Central memory CD8-positive, alpha-beta T cell (primary cell): ENCODE results near the gene STK24.
A peak's percentile ranks its signal among the peaks of the same experiment; 100 is the strongest.

Experiments used
- ATAC-seq: fragments of 150-1000 bp; cut with Tn5 transposase; replicated peaks from 2 replicates; pipeline ENCODE4 v1.10.0; 2022; ENCODE audit warnings: mild to moderate bottlenecking, moderate FRiP score, moderate number of reproducible peaks; ENCODE audit not compliant: poor library complexity, severe bottlenecking; ENCODE audit errors: extremely low read depth
- DNase-seq, 2 donors: peaks; one replicate each; pipeline ENCODE4 v3.0.0; 2021; ENCODE audit warnings: low spot score in 2 of 2
- H3K27ac Mint-ChIP-seq: one replicate; pipeline ENCODE4 v1.8.0; 2022; ENCODE audit warnings: low read depth, mild to moderate bottlenecking, moderate library complexity, mixed read lengths
- H3K27me3 Mint-ChIP-seq: one replicate; pipeline ENCODE4 v1.8.0; 2022; ENCODE audit warnings: mixed read lengths
- H3K36me3 Mint-ChIP-seq: one replicate; pipeline ENCODE4 v1.8.0; 2022; ENCODE audit warnings: mild to moderate bottlenecking, moderate library complexity, mixed read lengths; ENCODE audit not compliant: insufficient read depth
- H3K4me1 Mint-ChIP-seq: one replicate; pipeline ENCODE4 v1.8.0; 2022; ENCODE audit warnings: mixed read lengths
- H3K4me3 Mint-ChIP-seq: one replicate; pipeline ENCODE4 v1.8.0; 2022; ENCODE audit warnings: mild to moderate bottlenecking, moderate library complexity, mixed read lengths
- H3K9me3 Mint-ChIP-seq: one replicate; pipeline ENCODE4 v1.8.0; 2022; ENCODE audit warnings: mixed read lengths

The STK24 gene

GRCh38 chr13:98459171-98459681 lies 117.7 kb downstream of the STK24 start:
- ATAC-seq: no peak
- Mint-ChIP-seq H3K36me3 (peaks cover 54% of the 10 kb centered on the region), H3K4me3 (no peak overlapping the region), H3K9me3 (no peaks in the 10 kb centered on the region), H3K4me1 (peaks cover 17% of the 10 kb centered on the region), H3K27me3 (no peaks in the 10 kb centered on the region), H3K27ac (no peak overlapping the region)
- no peak for DNase-seq

GRCh38 chr13:98458431-98458830 lies 118.5 kb downstream of the STK24 start:
- H3K27me3 Mint-ChIP-seq: no peaks in the 10 kb centered on the region
- no peak for DNase-seq
- H3K36me3 Mint-ChIP-seq: peaks cover 50% of the 10 kb centered on the region
- ATAC-seq: no peak
- H3K4me3 Mint-ChIP-seq: no peak overlapping the region
- no peak overlapping the region for H3K27ac Mint-ChIP-seq
- H3K9me3 Mint-ChIP-seq: no peaks in the 10 kb centered on the region
- peaks cover 15% of the 10 kb centered on the region for H3K4me1 Mint-ChIP-seq

- DNase-seq: no peak
- Mint-ChIP-seq H3K4me3 (no peak overlapping the region), H3K36me3 (peaks cover 50% of the 10 kb centered on the region), H3K27ac (peak overlapping the region; percentile 29), H3K4me1 (peaks cover 2% of the 10 kb centered on the region), H3K9me3 (no peaks in the 10 kb centered on the region), H3K27me3 (no peaks in the 10 kb centered on the region)
- ATAC-seq: no peak
Measured at GRCh38 chr13:98457053-98457452, 119.9 kb downstream of the STK24 start.

GRCh38 chr13:98456413-98456845 lies 120.5 kb downstream of the STK24 start:
- no peak for ATAC-seq
- Mint-ChIP-seq H3K27ac (peak overlapping the region; percentile 29), H3K27me3 (no peaks in the 10 kb centered on the region), H3K4me3 (no peak overlapping the region), H3K9me3 (no peaks in the 10 kb centered on the region), H3K36me3 (peaks cover 54% of the 10 kb centered on the region), H3K4me1 (peaks cover 8% of the 10 kb centered on the region)
- DNase-seq: no peak

- Mint-ChIP-seq H3K4me3 (no peak overlapping the region), H3K27me3 (no peaks in the 10 kb centered on the region), H3K9me3 (no peaks in the 10 kb centered on the region), H3K36me3 (peaks cover 50% of the 10 kb centered on the region), H3K4me1 (peaks cover 12% of the 10 kb centered on the region), H3K27ac (no peak overlapping the region)
- ATAC-seq (no peak), DNase-seq (no peak)
Measured at GRCh38 chr13:98454389-98454881, 122.5 kb downstream of the STK24 start.

- no peak for ATAC-seq
- H3K9me3 Mint-ChIP-seq: no peaks in the 10 kb centered on the region
- peaks cover 12% of the 10 kb centered on the region for H3K4me1 Mint-ChIP-seq
- no peak overlapping the region for H3K27ac Mint-ChIP-seq
- DNase-seq: no peak
- no peaks in the 10 kb centered on the region for H3K27me3 Mint-ChIP-seq
- H3K4me3 Mint-ChIP-seq: no peak overlapping the region
- peaks cover 49% of the 10 kb centered on the region for H3K36me3 Mint-ChIP-seq
Measured at GRCh38 chr13:98452851-98453843, 123.8 kb downstream of the STK24 start.

GRCh38 chr13:98451676-98452470 lies 125.0 kb downstream of the STK24 start:
- H3K27ac Mint-ChIP-seq: peak overlapping the region; percentile 49
- H3K36me3 Mint-ChIP-seq: peaks cover 45% of the 10 kb centered on the region
- ATAC-seq: no peak

GRCh38 chr13:98450539-98451111 lies 126.3 kb downstream of the STK24 start:
- Mint-ChIP-seq H3K4me1 (peaks cover 13% of the 10 kb centered on the region), H3K36me3 (peaks cover 42% of the 10 kb centered on the region), H3K27me3 (no peaks in the 10 kb centered on the region), H3K9me3 (no peaks in the 10 kb centered on the region), H3K27ac (no peak overlapping the region), H3K4me3 (no peak overlapping the region)
- DNase-seq: no peak
- no peak for ATAC-seq

More at GRCh38 chr13:98451676-98452470, 125.0 kb downstream of the STK24 start:
- no peak for DNase-seq
- Mint-ChIP-seq H3K27me3 (no peaks in the 10 kb centered on the region), H3K4me3 (no peak overlapping the region), H3K4me1 (peaks cover 12% of the 10 kb centered on the region), H3K9me3 (no peaks in the 10 kb centered on the region)

GRCh38 chr13:98450026-98450425 lies 126.9 kb downstream of the STK24 start:
- DNase-seq: no peak
- Mint-ChIP-seq H3K27me3 (no peaks in the 10 kb centered on the region), H3K36me3 (peaks cover 39% of the 10 kb centered on the region), H3K4me1 (peaks cover 17% of the 10 kb centered on the region), H3K27ac (no peak overlapping the region), H3K4me3 (no peak overlapping the region), H3K9me3 (no peaks in the 10 kb centered on the region)
- ATAC-seq: no peak

- H3K27me3 Mint-ChIP-seq: no peaks in the 10 kb centered on the region
- H3K27ac Mint-ChIP-seq: no peak overlapping the region
- peaks cover 17% of the 10 kb centered on the region for H3K4me1 Mint-ChIP-seq
- DNase-seq (no peak), ATAC-seq (no peak)
- H3K36me3 Mint-ChIP-seq: peaks cover 34% of the 10 kb centered on the region
- H3K4me3 Mint-ChIP-seq: no peak overlapping the region
- no peaks in the 10 kb centered on the region for H3K9me3 Mint-ChIP-seq
Measured at GRCh38 chr13:98449273-98449672, 127.6 kb downstream of the STK24 start.

- H3K27me3 Mint-ChIP-seq: no peaks in the 10 kb centered on the region
- peak overlapping the region; percentile 32 for H3K27ac Mint-ChIP-seq
- peaks cover 32% of the 10 kb centered on the region for H3K36me3 Mint-ChIP-seq
- no peaks in the 10 kb centered on the region for H3K9me3 Mint-ChIP-seq
- DNase-seq: no peak
- no peak overlapping the region for H3K4me3 Mint-ChIP-seq
- peaks cover 17% of the 10 kb centered on the region for H3K4me1 Mint-ChIP-seq
- ATAC-seq: no peak
Measured at GRCh38 chr13:98448642-98448928, 128.3 kb downstream of the STK24 start.

GRCh38 chr13:98447881-98448641 lies 128.8 kb downstream of the STK24 start:
- H3K36me3 Mint-ChIP-seq: peaks cover 30% of the 10 kb centered on the region
- H3K4me3 Mint-ChIP-seq: no peak overlapping the region
- H3K27me3 Mint-ChIP-seq: no peaks in the 10 kb centered on the region
- peaks cover 17% of the 10 kb centered on the region for H3K4me1 Mint-ChIP-seq
- peak overlapping the region; percentile 52 for H3K27ac Mint-ChIP-seq
- H3K9me3 Mint-ChIP-seq: no peaks in the 10 kb centered on the region
- ATAC-seq (no peak), DNase-seq (no peak)
